ENCODE data around the gene GDPD5. TPM values are rescaled to one million over a fixed set of nuclear protein-coding genes. Genes with fewer than 3 reads are reported as not detected.

The GDPD5 gene
- total RNA-seq, 6 donors from 2014 or later: 5.7 to 34.6 (median 14.0) TPM

- H3K36me3 ChIP-seq: no peaks in the 10 kb centered on the region
- peak in 1 of 2 donors; percentile 5 for ATAC-seq (ENCODE audit: low FRiP score in 2 of 2)
- DNase-seq: peak; percentile 32 to 61
- no peak overlapping the region for H3K4me3 ChIP-seq
- WGBS, 2 donors: 49 to 54% methylated on average over 5 to 8 of the region's 10 CpGs
- H3K27ac ChIP-seq: peak overlapping the region; percentile 70 to 74 (median 72)
- TF ChIP-seq POLR2A (IDR thresholded peaks at IDR 0.05) (no peak), POLR2AphosphoS5 (IDR thresholded peaks at IDR 0.05) (no peak), EP300 (IDR thresholded peaks at IDR 0.05) (no peak), CTCF (IDR thresholded peaks at IDR 0.05) (no peak)
- no peaks in the 10 kb centered on the region for H3K27me3 ChIP-seq
- H3K4me1 ChIP-seq: peaks cover 32 to 37% (median 35%) of the 10 kb centered on the region in 4 donors
- no peaks in the 10 kb centered on the region for H3K9me3 ChIP-seq
These were observed 48.8 kb downstream of the GDPD5 start for GRCh38 chr11:75476739-75477613.

- no peak for TF ChIP-seq POLR2A (IDR thresholded peaks at IDR 0.05)
- TF ChIP-seq POLR2AphosphoS5 (IDR thresholded peaks at IDR 0.05): peak; percentile 13 to 14
- TF ChIP-seq EP300 (IDR thresholded peaks at IDR 0.05): peak in 1 of 4 donors; percentile 12
- H3K9me3 ChIP-seq: no peaks in the 10 kb centered on the region
- WGBS, 2 donors: 64 to 91% methylated on average over 4 to 8 of the region's 9 CpGs
- H3K4me3 ChIP-seq: peak overlapping the region in 1 of 4 donors; percentile 25
- no peaks in the 10 kb centered on the region for H3K27me3 ChIP-seq
- DNase-seq: peak in 1 of 2 donors; percentile 54
- no peaks in the 10 kb centered on the region for H3K36me3 ChIP-seq
- H3K27ac ChIP-seq: peak overlapping the region; percentile 70 to 74 (median 72)
- ATAC-seq (ENCODE audit: low FRiP score in 2 of 2): peak; percentile 23 to 35
- H3K4me1 ChIP-seq: peaks cover 32 to 37% (median 35%) of the 10 kb centered on the region in 4 donors
These were observed 49.7 kb downstream of the GDPD5 start for GRCh38 chr11:75475767-75476650.

- WGBS, 2 donors: 40% methylated on average over 14 to 16 of the region's 16 CpGs
- ATAC-seq (ENCODE audit: low FRiP score in 2 of 2): peak in 1 of 2 donors; percentile 43
- no peaks in the 10 kb centered on the region for H3K27me3 ChIP-seq
- no peaks in the 10 kb centered on the region for H3K36me3 ChIP-seq
- peaks cover 32 to 37% (median 35%) of the 10 kb centered on the region in 4 donors for H3K4me1 ChIP-seq
- peak overlapping the region in 1 of 4 donors; percentile 25 for H3K4me3 ChIP-seq
- peak in 1 of 2 donors; percentile 47 for DNase-seq
- TF ChIP-seq CTCF (IDR thresholded peaks at IDR 0.05): no peak
- peak overlapping the region; percentile 70 to 74 (median 72) for H3K27ac ChIP-seq
- H3K9me3 ChIP-seq: no peaks in the 10 kb centered on the region
These were observed 50.6 kb downstream of the GDPD5 start for GRCh38 chr11:75474878-75475766.

- Histone ChIP-seq H3K27me3 (no peaks in the 10 kb centered on the region), H3K4me1 (peaks cover 34 to 39% (median 36%) of the 10 kb centered on the region in 4 donors), H3K9me3 (no peaks in the 10 kb centered on the region), H3K36me3 (no peaks in the 10 kb centered on the region), H3K27ac (peak overlapping the region; percentile 70 to 74 (median 72)), H3K4me3 (no peak overlapping the region)
- TF ChIP-seq EP300 (IDR thresholded peaks at IDR 0.05) (no peak), POLR2A (IDR thresholded peaks at IDR 0.05) (no peak), POLR2AphosphoS5 (IDR thresholded peaks at IDR 0.05) (no peak), CTCF (IDR thresholded peaks at IDR 0.05) (no peak)
- 41 to 70% methylated on average over 1 of the region's 1 CpG for WGBS, 2 donors
- DNase-seq (no peak), ATAC-seq (ENCODE audit: low FRiP score in 2 of 2) (no peak)
These were observed 51.5 kb downstream of the GDPD5 start for GRCh38 chr11:75474240-75474639.
